Measurements from ENCODE around the gene RAPGEF2.

Gene RAPGEF2

GRCh38 chr4:159197260-159197884 is 94.5 kb downstream of the RAPGEF2 start:
- no peaks in the 10 kb centered on the region for H3K4me1 ChIP-seq (ENCODE audit: control insufficient read depth, insufficient read depth, low read length)
- no peaks in the 10 kb centered on the region for H3K36me3 ChIP-seq (ENCODE audit: control insufficient read depth, insufficient read depth, low read length)
- no peak overlapping the region for H3K9ac ChIP-seq (ENCODE audit: low read length)
- no peak overlapping the region for H3K4me3 ChIP-seq (ENCODE audit: low read length)
- H3K27me3 ChIP-seq (ENCODE audit: control insufficient read depth, insufficient read depth, low read length), result no peaks in the 10 kb centered on the region
- no peaks in the 10 kb centered on the region for H3K9me3 ChIP-seq (ENCODE audit: control insufficient read depth, low read length)

GRCh38 chr4:159197885-159198269 is 95.0 kb downstream of the RAPGEF2 start:
- no peaks in the 10 kb centered on the region for H3K27me3 ChIP-seq (ENCODE audit: control insufficient read depth, insufficient read depth, low read length)
- no peaks in the 10 kb centered on the region for H3K9me3 ChIP-seq (ENCODE audit: control insufficient read depth, low read length)
- H3K9ac ChIP-seq (ENCODE audit: low read length), result no peak overlapping the region
- H3K4me3 ChIP-seq (ENCODE audit: low read length), result no peak overlapping the region
- no peaks in the 10 kb centered on the region for H3K4me1 ChIP-seq (ENCODE audit: control insufficient read depth, insufficient read depth, low read length)
- H3K36me3 ChIP-seq (ENCODE audit: control insufficient read depth, insufficient read depth, low read length), result no peaks in the 10 kb centered on the region

GRCh38 chr4:159199826-159200225 is 96.9 kb downstream of the RAPGEF2 start:
- H3K36me3 ChIP-seq (ENCODE audit: control insufficient read depth, insufficient read depth, low read length), result no peaks in the 10 kb centered on the region
- H3K4me1 ChIP-seq (ENCODE audit: control insufficient read depth, insufficient read depth, low read length), result no peaks in the 10 kb centered on the region

GRCh38 chr4:159201168-159201567 is 98.3 kb downstream of the RAPGEF2 start:
- Histone ChIP-seq H3K4me1 (ENCODE audit: control insufficient read depth, insufficient read depth, low read length) (no peaks in the 10 kb centered on the region), H3K4me3 (ENCODE audit: low read length) (no peak overlapping the region), H3K9ac (ENCODE audit: low read length) (no peak overlapping the region), H3K9me3 (ENCODE audit: control insufficient read depth, low read length) (no peaks in the 10 kb centered on the region), H3K36me3 (ENCODE audit: control insufficient read depth, insufficient read depth, low read length) (no peaks in the 10 kb centered on the region), H3K27me3 (ENCODE audit: control insufficient read depth, insufficient read depth, low read length) (no peaks in the 10 kb centered on the region)

More at GRCh38 chr4:159199826-159200225, 96.9 kb downstream of the RAPGEF2 start:
- no peak overlapping the region for H3K9ac ChIP-seq (ENCODE audit: low read length)
- no peak overlapping the region for H3K4me3 ChIP-seq (ENCODE audit: low read length)
- H3K9me3 ChIP-seq (ENCODE audit: control insufficient read depth, low read length), result no peaks in the 10 kb centered on the region
- H3K27me3 ChIP-seq (ENCODE audit: control insufficient read depth, insufficient read depth, low read length), result no peaks in the 10 kb centered on the region

- no peaks in the 10 kb centered on the region for H3K4me1 ChIP-seq (ENCODE audit: control insufficient read depth, insufficient read depth, low read length)
- H3K27me3 ChIP-seq (ENCODE audit: control insufficient read depth, insufficient read depth, low read length), result no peaks in the 10 kb centered on the region
- no peak overlapping the region for H3K9ac ChIP-seq (ENCODE audit: low read length)
- H3K4me3 ChIP-seq (ENCODE audit: low read length), result no peak overlapping the region
- H3K36me3 ChIP-seq (ENCODE audit: control insufficient read depth, insufficient read depth, low read length), result no peaks in the 10 kb centered on the region
- H3K9me3 ChIP-seq (ENCODE audit: control insufficient read depth, low read length), result no peaks in the 10 kb centered on the region
Observed at GRCh38 chr4:159204566-159204965, 101.7 kb downstream of the RAPGEF2 start.

- H3K4me1 ChIP-seq (ENCODE audit: control insufficient read depth, insufficient read depth, low read length), result no peaks in the 10 kb centered on the region
- H3K9me3 ChIP-seq (ENCODE audit: control insufficient read depth, low read length), result no peaks in the 10 kb centered on the region
- no peaks in the 10 kb centered on the region for H3K36me3 ChIP-seq (ENCODE audit: control insufficient read depth, insufficient read depth, low read length)
- H3K27me3 ChIP-seq (ENCODE audit: control insufficient read depth, insufficient read depth, low read length), result no peaks in the 10 kb centered on the region
- no peak overlapping the region for H3K9ac ChIP-seq (ENCODE audit: low read length)
- no peak overlapping the region for H3K4me3 ChIP-seq (ENCODE audit: low read length)
Observed at GRCh38 chr4:159205466-159205865, 102.6 kb downstream of the RAPGEF2 start.

- H3K9me3 ChIP-seq (ENCODE audit: control insufficient read depth, low read length), result no peaks in the 10 kb centered on the region
- no peak overlapping the region for H3K9ac ChIP-seq (ENCODE audit: low read length)
- no peak overlapping the region for H3K4me3 ChIP-seq (ENCODE audit: low read length)
- H3K27me3 ChIP-seq (ENCODE audit: control insufficient read depth, insufficient read depth, low read length), result no peaks in the 10 kb centered on the region
- H3K4me1 ChIP-seq (ENCODE audit: control insufficient read depth, insufficient read depth, low read length), result no peaks in the 10 kb centered on the region
- H3K36me3 ChIP-seq (ENCODE audit: control insufficient read depth, insufficient read depth, low read length), result no peaks in the 10 kb centered on the region
Observed at GRCh38 chr4:159206427-159206871, 103.6 kb downstream of the RAPGEF2 start.

- Histone ChIP-seq H3K4me1 (ENCODE audit: control insufficient read depth, insufficient read depth, low read length) (no peaks in the 10 kb centered on the region), H3K9me3 (ENCODE audit: control insufficient read depth, low read length) (no peaks in the 10 kb centered on the region), H3K9ac (ENCODE audit: low read length) (no peak overlapping the region), H3K27me3 (ENCODE audit: control insufficient read depth, insufficient read depth, low read length) (no peaks in the 10 kb centered on the region), H3K36me3 (ENCODE audit: control insufficient read depth, insufficient read depth, low read length) (no peaks in the 10 kb centered on the region), H3K4me3 (ENCODE audit: low read length) (no peak overlapping the region)
Observed at GRCh38 chr4:159209249-159209648, 106.4 kb downstream of the RAPGEF2 start.

GRCh38 chr4:159210975-159211374 is 108.1 kb downstream of the RAPGEF2 start:
- Histone ChIP-seq H3K4me3 (ENCODE audit: low read length) (no peak overlapping the region), H3K9me3 (ENCODE audit: control insufficient read depth, low read length) (no peaks in the 10 kb centered on the region), H3K36me3 (ENCODE audit: control insufficient read depth, insufficient read depth, low read length) (no peaks in the 10 kb centered on the region), H3K27me3 (ENCODE audit: control insufficient read depth, insufficient read depth, low read length) (no peaks in the 10 kb centered on the region), H3K9ac (ENCODE audit: low read length) (no peak overlapping the region), H3K4me1 (ENCODE audit: control insufficient read depth, insufficient read depth, low read length) (no peaks in the 10 kb centered on the region)

- Histone ChIP-seq H3K36me3 (ENCODE audit: control insufficient read depth, insufficient read depth, low read length) (no peaks in the 10 kb centered on the region), H3K27me3 (ENCODE audit: control insufficient read depth, insufficient read depth, low read length) (no peaks in the 10 kb centered on the region), H3K9ac (ENCODE audit: low read length) (no peak overlapping the region), H3K9me3 (ENCODE audit: control insufficient read depth, low read length) (no peaks in the 10 kb centered on the region), H3K4me3 (ENCODE audit: low read length) (no peak overlapping the region), H3K4me1 (ENCODE audit: control insufficient read depth, insufficient read depth, low read length) (no peaks in the 10 kb centered on the region)
Observed at GRCh38 chr4:159212675-159213293, 109.9 kb downstream of the RAPGEF2 start.

- Histone ChIP-seq H3K4me3 (ENCODE audit: low read length) (no peak overlapping the region), H3K36me3 (ENCODE audit: control insufficient read depth, insufficient read depth, low read length) (no peaks in the 10 kb centered on the region), H3K4me1 (ENCODE audit: control insufficient read depth, insufficient read depth, low read length) (no peaks in the 10 kb centered on the region), H3K27me3 (ENCODE audit: control insufficient read depth, insufficient read depth, low read length) (no peaks in the 10 kb centered on the region), H3K9me3 (ENCODE audit: control insufficient read depth, low read length) (no peaks in the 10 kb centered on the region), H3K9ac (ENCODE audit: low read length) (no peak overlapping the region)
Observed at GRCh38 chr4:159216834-159217233, 114.0 kb downstream of the RAPGEF2 start.

GRCh38 chr4:159219862-159220261 is 117.0 kb downstream of the RAPGEF2 start:
- H3K4me1 ChIP-seq (ENCODE audit: control insufficient read depth, insufficient read depth, low read length), result no peaks in the 10 kb centered on the region
- H3K27me3 ChIP-seq (ENCODE audit: control insufficient read depth, insufficient read depth, low read length), result no peaks in the 10 kb centered on the region
- no peak overlapping the region for H3K9ac ChIP-seq (ENCODE audit: low read length)
- H3K36me3 ChIP-seq (ENCODE audit: control insufficient read depth, insufficient read depth, low read length), result no peaks in the 10 kb centered on the region
- no peaks in the 10 kb centered on the region for H3K9me3 ChIP-seq (ENCODE audit: control insufficient read depth, low read length)
- H3K4me3 ChIP-seq (ENCODE audit: low read length), result no peak overlapping the region

All from mucosa of stomach (tissue), 1 donor.